GM10847 (cell line): ENCODE measurements around the gene ELF2.

ENCODE experiments used
- POLR2A ChIP-seq: IDR thresholded peaks from 2 replicates; pipeline ENCODE4 v1.6.1; 2011; ENCODE audit not compliant: insufficient read length; ENCODE audit errors: extremely low read depth

ELF2 gene

DNA sequence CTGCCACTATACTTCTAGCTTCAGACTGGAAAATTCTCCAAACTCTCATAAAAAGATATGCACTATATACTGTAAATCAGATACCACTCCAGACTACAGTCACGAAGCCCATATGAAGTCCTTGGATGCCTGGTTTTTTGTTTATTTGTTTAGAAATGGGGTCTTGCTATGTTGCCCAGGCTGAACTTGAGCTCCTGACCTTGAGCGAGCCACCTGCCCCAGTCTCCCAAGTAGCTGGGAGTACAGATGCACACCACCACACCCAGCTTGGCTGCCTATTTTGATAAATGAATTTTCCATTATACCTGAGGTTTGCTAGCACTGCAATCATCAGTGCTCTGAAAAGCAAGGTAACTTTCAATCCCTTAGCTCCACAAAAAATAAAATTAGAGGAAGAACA lies 53.1 kb downstream of the ELF2 start:
- no peak for TF ChIP-seq POLR2A

DNA sequence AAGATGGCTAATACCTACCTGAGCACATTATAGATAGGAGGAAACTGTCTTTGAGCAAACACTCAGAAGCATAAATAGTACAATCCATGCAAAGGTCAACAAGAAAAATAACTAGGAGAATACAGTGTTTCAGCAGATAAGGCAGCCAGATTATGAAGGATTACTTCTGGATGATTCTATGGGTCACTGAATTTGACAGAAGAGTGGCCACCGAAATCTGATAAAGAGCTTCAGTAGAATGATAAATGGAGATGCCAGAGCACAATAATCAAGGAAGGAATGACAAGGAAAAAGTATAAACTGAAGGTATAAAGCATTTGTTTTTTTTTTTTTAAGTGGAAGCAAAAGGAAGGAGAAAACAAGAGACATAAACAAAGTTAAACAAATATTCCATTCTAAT lies 58.7 kb downstream of the ELF2 start:
- TF ChIP-seq POLR2A, result no peak

DNA sequence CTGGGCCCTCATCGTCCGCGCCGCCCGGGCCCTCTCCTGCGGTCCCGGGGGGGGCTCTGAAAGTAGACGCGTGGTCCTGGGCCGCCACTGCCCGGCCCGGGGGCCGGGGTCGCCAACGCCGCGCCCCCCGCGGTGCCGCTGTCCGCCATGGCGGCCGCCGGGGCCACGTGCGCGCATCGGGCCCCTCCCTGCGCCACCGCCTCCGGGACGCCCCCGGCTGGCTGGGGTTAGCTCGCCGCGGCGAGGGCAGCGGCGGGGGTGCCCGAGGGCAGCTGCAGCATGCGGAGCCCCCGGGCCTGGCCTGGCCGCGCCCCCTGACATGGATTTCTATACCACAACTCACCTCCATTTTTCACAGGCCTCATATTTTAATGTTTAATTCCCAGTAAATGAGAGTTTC lies 61.8 kb downstream of the ELF2 start:
- TF ChIP-seq POLR2A, result no peak

DNA sequence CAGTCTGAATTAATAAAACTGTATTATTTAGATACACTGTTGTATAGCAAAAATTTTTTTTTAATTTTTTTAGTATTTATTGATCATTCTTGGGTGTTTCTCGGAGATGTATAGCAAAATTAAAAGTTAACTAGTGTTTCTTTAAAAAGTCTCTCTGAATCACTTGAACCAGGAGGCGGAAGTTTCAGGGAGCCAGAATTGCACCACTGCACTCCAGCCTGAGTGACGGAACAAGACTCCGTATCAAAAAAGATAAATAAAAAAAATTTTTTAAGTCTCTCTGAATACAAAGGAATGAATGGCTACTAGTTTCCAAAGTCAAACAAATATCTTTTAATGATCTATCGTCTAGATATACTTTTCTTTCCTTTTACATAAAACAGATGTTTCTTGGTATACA lies 64.4 kb downstream of the ELF2 start:
- TF ChIP-seq POLR2A, result no peak

DNA sequence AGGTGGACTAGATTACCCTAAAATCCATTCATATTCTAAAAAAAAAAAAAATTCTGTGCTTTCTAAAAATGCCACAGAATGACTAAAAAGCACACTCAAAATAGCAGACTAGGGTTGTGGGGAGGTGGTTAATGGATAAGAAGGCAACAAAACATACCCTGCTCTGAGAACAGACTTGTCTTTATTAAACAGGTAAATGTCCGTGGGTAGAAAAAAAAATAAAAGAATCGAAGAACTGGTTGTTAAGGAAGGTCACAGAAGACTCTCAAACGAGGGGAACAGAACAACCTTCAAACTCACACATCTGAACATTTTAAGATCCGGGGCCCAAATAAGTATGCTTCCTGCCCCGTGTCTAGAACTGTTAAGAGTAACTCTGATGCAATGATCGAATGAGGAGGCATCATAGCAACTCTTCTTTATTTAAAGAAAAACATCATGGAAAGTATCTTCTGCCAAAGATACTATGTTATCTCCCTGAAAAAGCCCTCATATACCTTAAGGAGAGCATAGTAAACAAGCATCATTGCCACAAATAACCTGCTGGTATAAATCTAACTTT lies 68.4 kb downstream of the ELF2 start:
- TF ChIP-seq POLR2A, result no peak

DNA sequence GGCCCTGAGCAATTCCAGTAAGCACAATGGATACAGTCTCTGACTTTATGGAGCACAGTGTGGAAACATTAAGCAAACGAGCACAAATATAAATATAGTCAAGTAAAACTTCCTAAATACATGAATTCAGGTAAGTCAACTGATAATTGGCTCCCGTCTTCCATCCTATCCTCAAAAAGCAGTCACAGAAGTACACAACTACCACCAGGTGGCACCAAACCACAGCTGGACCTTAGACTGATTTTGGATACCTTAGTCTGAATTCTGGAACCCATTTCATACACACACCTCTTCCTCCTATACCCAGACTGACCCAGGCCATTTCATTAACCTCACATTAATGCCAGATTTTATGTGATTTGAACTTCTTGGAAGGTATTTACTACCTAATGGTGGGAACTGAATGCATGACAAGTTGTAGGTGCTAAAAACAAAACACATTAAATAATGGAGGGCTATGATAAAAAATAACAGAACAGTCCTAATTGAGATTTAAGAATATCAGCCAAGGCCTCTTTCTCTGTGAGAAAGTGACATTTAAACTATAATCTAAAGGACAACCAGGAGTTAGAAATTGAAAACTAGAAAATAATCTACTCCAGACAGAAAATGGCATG lies 77.5 kb downstream of the ELF2 start:
- TF ChIP-seq POLR2A, result no peak

DNA sequence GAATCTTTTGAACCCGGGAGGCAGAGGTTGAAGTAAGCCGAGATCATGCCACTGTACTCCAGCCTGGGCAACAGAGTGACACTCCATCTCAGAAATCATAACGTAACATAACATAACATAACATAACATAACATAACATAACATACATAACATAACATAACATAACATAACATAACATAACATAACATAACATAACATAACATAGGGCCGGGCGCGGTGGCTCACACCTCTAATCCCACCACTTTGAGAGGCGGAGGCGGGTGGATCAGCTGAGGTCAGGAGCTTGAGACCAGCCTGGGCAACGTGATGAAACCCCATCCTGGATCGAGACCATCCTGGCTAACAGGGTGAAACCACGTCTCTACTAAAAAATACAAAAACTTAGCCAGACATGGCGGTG lies 84.7 kb downstream of the ELF2 start:
- no peak for TF ChIP-seq POLR2A

DNA sequence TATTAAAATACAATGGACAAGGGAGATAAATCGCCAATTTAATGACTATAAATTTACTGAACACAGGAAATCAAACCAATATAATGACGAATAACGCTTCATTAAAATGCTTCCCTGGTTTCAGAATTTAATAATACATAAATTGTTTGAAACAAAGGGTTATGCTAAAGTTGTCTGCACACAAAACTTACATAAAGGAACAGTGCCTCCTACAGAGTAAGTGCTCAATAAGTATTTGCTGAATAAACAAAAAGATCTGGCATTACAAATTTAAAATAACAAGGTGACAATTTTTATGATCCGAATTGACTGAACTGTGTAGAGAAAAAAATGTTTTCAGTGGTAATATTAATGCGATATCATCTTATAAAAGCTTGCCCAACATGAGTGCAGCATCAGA lies 91.9 kb downstream of the ELF2 start:
- no peak for TF ChIP-seq POLR2A

DNA sequence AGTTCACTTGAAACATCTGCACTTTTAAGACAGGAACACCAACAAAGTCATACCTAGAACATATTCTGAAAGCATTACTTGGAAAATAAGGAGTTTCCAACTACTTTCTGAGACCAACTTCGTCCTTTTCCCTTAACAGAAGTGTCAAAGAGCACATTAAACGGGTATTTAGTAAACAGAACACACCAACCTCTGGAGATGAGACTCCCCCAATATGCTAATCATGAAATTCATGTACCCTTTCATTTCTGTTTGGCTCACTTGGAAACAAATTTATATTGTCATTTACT lies 92.3 kb downstream of the ELF2 start:
- TF ChIP-seq POLR2A, result no peak

DNA sequence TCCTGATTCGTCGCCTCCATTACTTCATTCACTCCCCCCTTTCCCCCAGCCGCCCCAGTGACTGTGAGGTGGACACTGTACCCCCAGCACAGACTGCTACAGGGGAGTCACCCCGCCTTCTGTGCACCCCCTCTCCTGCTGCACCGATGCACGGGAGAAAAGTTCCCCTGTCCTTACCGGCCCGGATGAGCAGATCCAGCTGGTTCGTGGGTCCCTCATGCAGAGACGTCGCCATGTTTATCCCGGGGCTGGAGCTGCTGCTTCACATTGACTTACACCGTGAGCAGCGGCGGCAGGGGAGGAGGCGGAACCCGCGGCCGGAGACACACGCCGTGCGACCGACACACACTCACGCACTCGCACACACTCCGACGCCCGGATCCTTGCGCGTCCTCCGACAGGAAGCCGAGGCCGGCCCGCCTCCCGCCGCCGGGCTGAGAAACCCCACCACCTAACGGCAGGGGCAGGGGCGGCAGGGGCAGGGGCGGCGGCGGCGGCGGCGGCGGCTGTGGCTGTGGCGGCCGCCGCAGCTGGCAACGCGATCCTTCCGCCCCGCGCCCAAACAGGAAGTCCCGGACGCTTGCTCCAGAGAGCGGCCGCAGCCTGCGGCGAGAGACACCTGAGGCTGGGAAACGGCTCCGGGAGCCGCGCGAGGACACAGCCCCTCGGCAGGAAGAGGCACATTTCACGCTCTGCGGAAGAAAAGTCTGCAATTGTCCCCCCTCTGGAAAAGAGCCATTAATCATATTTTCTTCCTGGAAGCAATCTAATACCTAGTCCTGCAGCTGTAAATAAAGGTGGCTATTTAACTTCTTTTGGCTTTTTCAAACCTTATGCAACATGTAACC lies 92.8 kb downstream of the ELF2 start:
- TF ChIP-seq POLR2A, result peak; percentile 72

DNA sequence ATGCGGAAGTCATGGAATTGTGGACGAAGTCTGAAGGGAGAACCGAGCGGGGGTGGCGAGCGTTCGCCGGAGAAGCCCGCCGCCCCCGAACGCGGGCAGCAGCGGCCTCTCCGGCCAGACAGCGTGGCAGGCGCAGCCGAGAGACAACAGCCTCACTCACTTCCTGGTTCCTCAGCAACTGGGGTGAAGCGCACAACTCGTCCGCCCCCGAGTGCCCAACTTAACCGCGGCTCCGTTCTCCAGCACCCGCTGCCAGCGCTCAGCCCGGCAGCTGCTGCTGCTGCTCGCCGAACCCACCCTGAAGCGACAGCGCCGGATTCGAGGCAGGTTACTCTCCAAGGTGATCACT lies 93.4 kb downstream of the ELF2 start:
- TF ChIP-seq POLR2A, result peak; percentile 24

DNA sequence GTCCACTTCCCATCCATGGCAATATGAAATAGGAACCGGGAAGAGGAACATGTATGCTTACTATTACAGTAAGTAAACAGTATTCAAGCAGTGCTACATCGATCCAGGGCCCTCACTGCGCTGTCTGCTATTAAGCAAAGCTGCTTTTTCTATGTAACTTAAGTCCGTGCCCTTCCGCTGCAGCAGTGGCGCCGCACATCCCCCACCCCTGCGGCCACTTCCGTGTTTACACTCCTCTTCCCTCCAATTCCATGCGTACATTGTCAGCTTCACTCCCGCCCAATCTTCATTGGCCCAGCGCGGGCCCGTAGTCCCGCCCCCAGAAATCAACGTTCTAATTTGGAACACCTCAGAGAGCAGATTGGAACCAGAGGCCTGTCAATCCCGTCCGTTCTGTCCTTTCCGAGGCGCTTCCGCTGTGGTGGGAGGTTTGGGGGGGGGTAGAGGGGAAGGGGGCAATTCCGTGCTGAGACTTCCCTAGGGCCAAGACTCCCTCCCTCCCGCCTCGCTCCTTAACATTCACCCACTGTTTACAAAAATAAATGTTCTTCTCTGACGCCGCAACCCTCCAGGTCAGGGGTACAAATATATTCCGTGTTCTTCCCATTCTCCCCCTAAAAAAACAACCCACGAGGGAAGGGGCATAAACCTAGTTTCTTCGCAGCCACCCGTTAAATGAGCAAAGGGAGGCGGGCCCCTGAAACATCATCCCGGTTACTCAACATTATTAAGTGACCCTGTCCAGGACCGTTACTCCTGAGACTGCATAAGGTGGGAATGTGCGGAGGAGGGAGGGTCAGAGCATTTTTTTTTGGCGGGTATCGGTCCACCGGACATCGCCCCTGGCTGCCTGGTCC lies 94.0 kb downstream of the ELF2 start:
- peak; percentile 23 for TF ChIP-seq POLR2A

DNA sequence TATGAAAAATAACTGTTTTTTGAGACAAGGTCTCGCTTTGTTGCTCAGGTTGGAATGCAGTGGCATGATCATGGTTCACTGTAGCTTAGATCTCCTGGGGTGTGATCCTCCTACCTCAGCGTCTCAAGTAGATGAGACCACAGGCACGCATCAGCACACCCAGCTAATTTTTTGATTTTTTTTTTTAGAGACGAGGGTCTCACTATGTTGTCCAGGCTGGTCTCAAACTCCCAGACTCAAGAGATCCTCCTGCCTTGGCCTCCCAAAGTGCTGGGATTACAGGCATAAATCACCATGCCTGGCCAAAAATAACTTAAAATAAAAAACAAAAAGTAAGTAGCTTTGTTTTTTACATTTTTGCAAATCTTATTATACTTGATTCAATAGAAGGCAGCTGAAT lies 98.1 kb downstream of the ELF2 start:
- no peak for TF ChIP-seq POLR2A

DNA sequence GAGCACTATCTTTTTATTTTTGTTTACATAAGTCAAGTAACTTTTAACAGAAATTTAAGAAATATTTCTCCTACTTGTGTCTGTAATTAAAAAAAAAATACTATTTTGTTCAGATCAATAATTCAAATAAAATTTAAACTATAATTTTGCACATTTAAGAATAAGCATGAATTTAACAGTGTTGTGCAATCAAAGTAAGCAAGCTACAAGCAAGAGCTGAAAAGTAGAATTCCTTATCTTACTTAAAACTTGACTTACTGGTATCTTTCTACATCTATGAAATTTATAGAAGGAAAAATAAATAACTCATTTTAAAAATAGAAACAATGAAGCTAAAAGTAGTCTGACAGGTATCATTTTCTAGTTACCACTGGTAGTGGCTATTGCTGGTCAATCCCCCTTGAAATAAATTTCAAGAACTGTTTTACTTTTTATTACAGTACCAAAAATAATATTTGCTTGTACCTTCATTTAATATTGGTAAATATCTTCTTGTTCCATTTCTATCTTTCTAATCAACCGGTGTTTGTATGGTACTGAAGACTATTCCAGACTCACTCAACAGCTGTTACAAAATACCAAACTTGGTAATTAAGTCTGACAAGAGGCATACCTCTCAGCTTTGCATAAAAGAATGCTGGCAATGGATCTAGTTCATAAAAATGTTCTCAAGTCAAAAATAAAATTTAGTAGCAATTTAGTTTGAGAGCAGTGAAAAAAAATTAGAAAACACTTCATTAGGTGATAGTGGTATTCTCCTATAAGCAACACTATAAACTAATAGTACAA lies 99.3 kb downstream of the ELF2 start:
- TF ChIP-seq POLR2A, result no peak
